Activated CD4-positive, alpha-beta T cell treated with anti-CD3 and anti-CD28 coated beads, Interleukin-2, amount 50 U/mL, for 1 hour (primary cell): Measurements from ENCODE around the gene IRX4.
"Not testable (repeated sequence)": the region's sequence is repeated elsewhere in the genome, so short reads cannot be mapped to it uniquely, and the experiment has no call there.

Experiments
- DNase-seq: peaks from one replicate; pipeline ENCODE4 v3.0.0-alpha.2; 2020

Gene IRX4

DNA sequence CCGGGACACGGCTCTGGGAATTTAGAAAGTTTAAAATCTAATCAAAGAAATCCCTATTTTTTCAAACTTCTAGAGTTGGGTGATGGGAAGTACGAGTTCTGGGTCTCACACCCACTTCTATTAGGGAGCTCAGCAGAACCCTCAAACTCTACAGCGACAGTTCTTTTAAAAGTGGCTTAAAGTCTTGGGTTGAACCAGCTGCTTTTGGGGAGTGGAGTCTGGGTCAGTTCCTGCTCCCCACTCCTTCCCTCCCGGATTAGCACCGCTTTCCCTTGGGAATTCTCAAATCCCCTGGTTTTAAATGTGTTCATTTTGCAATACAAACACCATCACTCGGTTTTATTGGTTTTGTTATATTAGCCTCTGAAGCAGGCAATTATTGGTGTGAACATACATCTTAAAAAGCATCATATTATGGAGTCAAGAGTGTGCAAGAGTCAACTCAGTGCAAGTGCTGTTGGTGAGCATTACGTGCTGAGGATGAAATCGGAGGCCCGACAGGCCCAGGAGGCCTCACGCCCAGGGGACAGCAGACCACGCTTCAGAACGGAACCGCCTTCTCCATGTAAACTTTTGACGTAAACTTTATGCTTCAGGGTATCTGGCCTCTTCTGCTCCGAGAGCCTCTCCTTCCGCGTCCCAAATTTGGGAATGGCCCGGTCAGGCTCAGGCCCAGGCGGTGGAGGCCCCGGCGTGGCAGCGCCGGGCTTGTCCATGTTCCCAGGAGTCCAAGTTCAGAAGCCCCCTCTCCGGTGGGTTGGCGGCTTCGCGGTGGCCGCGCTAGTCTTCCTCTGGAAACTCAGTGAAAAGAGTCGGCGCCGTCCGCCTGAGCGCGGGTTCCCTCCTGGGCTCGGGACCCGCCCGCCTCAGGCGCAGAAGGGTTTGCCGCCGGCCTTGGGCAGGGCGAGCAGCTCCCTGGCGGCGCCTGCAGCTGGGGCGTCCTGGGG is 5.3 kb downstream of the IRX4 start:
- no peak for DNase-seq

DNA sequence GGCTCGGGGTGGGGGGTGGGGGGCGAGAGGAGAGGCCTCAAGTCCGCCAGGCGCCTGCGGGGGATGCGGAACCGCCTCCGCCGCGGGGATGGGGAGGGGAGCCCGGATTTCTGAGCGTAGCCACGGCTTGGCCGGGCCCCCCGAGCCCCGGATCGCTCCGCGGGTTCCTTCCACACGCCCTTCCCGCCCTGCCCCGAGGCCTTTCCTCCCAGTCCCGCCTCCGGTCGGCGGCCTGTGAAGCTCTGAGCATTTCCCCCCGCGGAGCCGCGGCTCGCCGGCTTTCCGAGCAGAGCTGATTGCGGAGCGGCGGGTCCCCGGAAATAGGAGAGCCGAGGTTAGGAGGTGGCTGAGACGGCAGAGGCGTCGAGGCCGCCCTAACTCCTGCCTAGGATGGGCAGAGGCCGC is 6.1 kb downstream of the IRX4 start:
- DNase-seq: no peak

- DNase-seq: no peak
Measured at GRCh38 chr5:1875843-1876659, 6.7 kb downstream of the IRX4 start.

- DNase-seq: no peak
Measured at GRCh38 chr5:1875281-1875842, 7.4 kb downstream of the IRX4 start.

- DNase-seq: no peak
Measured at GRCh38 chr5:1874771-1875220, 7.9 kb downstream of the IRX4 start.

GRCh38 chr5:1874348-1874747 is 8.4 kb downstream of the IRX4 start:
- no peak for DNase-seq

DNA sequence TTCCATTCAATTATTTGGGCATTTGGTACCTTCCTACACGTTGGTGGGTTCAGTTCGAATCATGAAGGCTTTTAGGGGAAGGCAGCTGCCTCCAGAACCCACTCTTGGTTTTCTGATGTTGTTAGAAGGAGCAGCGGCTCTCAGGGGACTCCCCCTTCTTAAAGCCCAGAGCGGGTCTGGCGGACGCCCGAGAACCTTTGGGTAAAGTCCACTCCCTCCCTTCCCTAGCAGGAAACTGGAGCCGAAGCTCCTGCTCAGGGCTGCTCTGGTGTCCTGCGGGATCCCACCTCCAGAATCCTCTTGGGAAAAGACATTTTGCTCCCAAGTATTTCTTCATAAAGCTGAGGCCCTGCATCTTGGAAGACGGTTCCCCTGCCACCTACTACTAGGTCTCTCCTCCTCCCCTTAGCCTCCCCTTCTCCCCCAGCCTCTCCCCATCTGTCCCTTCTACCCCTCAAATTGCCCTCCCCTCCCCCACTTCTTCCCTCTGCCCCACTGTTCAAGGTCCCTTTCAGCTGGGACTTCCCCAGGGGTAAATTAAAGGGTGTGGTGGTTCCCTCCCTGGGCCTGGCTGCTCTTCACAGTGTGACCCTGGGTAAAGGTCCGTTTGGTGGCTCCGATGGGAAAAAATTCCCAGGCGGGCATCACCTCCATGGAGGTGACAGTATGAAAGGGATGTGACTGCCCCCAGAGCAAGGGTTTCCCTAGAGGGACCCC is 9.3 kb downstream of the IRX4 start:
- no peak for DNase-seq

DNA sequence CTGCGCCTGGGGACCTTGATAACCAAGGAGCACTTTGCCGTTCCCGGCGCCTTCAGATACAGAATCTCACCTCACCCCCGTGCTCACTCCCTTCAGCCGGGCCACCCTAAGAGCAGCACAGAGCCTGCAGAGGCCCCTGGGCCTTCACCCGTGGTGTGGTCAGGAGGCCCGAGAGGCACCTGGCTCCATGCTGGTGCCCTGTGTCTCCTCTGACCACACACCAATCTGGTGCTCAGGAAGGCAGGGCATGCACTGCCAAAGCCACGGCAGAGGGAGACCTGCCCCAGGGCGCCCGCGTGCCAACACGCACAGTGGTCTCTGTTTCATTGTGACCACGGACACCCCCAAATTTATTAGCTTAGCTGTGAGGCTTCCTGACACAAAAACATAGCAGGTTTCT is 11.3 kb downstream of the IRX4 start:
- DNase-seq: no peak

GRCh38 chr5:1870435-1871272 is 12.1 kb downstream of the IRX4 start:
- not testable (repeated sequence) for DNase-seq

- DNase-seq: no peak
Measured at GRCh38 chr5:1868886-1869475, 13.7 kb downstream of the IRX4 start.

DNA sequence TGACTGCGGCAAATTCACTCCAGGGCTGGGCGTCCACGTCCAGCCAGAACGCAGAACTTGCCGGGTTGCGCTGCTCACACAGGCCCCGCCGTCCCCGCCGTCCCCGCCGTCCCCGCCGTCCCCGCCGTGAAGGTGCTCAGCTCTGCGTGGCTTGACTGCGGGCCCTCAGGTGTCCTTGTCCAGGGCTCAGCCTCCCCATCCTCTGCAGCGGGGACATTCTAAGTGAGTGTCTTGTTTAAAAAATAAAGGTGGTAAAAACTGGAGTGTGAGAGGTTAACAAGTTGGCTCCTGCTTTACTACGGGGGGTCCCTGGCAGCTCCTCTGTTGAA is 14.9 kb downstream of the IRX4 start:
- no peak for DNase-seq

DNA sequence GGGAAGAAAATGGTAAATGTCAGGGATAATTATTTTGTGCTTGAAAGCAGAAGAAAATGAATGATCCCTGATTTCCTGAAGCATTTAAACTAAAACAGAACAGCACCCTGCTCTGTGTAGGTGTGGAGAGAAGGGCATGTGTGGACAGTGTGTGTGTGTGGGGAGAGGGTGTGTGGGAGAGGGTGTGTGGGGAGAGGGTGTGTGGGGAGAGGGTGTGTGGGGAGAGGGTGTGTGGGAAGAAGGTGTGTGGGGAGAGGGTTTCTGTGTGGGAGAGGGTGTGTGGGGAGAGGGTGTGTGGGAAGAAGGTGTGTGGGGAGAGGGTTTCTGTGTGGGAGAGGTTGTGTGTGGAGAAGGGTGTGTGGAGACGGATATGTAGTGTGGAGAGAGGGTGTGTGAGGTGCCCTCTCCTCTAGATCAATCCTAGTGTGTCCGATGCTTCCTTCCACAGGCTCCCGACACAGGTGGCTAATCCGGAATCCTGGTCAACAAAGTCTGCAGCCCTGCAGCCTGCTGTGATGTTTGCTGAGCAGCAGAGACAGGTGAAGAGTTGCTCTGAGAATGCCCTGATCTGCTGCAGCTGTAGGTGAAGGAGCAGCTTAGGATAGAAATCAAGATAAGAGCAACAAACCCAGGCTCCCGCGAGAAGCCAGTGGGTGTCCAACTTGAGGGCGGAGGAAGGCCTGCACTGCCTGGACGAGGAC is 15.5 kb downstream of the IRX4 start:
- no peak for DNase-seq

DNA sequence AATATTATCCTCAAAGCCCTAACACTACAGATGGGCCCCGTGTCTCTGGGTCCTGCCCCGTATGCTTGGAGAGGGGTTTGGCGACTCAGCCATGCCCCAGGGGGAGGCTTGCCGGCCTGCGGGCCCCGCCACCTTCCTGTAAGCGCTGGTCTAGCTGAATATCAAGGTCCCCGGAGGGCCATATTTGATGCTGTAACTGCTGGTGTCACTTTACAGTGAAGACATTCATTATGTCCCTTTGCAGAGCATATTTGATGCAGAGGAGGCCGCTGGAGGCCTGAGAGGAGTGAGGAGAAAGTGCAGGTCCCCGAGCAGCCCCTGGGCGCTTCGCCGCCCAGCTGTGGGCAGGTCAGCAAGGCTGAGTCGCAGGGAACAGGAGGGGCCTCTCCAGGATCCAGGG is 16.8 kb downstream of the IRX4 start:
- DNase-seq: no peak

- DNase-seq: no peak
Measured at GRCh38 chr5:1865486-1865885, 17.2 kb downstream of the IRX4 start.

GRCh38 chr5:1864896-1865440 is 17.8 kb downstream of the IRX4 start:
- DNase-seq: no peak

DNA sequence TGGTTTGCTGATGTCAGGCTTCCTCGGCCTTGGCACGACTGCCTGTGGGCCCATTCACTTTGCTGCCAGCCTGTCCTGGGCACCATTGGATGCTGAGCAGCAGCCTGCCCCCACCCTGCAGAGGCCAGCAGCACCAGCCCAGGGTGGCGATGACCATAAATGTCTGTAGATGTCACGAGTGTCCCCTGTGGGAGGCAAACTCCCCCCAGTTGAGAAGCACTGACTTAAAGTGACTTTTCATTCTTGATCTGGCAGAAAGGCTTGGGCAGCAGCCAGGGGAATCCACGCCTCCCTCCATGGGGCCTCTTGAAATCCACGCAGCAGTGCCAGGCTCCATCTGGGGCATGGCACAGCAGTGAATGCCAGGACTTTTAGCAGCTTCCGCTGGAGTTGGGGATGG is 21.8 kb downstream of the IRX4 start:
- no peak for DNase-seq

- DNase-seq: no peak
Measured at GRCh38 chr5:1860021-1860610, 22.6 kb downstream of the IRX4 start.

GRCh38 chr5:1859099-1859498 is 23.6 kb downstream of the IRX4 start:
- no peak for DNase-seq

DNA sequence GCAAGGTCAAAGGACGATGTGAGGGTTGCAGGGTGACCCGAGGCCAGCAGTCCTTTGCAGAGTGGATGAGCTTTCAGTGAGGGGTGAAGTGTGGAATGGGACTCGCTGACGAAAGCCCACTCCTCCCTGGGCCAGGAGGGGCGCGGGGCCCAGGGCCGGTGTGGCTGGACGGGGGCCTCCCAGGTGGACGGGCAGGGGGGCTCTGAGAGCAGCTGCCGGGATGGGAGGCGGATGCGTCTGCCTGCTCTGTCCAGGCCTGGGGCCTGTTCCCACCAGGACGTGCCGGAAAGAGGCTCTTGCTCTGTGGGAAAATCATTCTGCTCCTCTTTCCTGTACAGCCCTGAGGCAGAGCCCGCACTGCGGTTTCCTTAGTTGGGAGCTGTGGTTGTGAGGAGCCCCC is 24.3 kb downstream of the IRX4 start:
- no peak for DNase-seq

GRCh38 chr5:1857256-1857600 is 25.5 kb downstream of the IRX4 start:
- no peak for DNase-seq
